Caco-2 (cell line): Measurements from ENCODE around the gene GPM6B. TPM values are rescaled to one million over a fixed set of nuclear protein-coding genes. Genes with fewer than 3 reads are reported as not detected.

Source experiments
- BruUV-seq: library from RNA; stranded (reverse); fragments of 400-500 nt; replicated peaks from 2 replicates; lab custom pipeline; 2021; lab: Mats Ljungman, UMichigan
- CTCF ChIA-PET: fragments of 300-600 bp; sonication (Branson Sonifier 250); formaldehyde crosslinking; loops from one replicate; lab custom pipeline; 2022; ENCODE audit warnings: antibody characterized with exemption; lab: Charles Lee
- POLR2A ChIA-PET: fragments of 300-600 bp; sonication (Branson Sonifier 250); formaldehyde crosslinking; loops from one replicate; lab custom pipeline; 2022; ENCODE audit warnings: antibody characterized with exemption; lab: Charles Lee
- DNase-seq, 2 experiments: peaks; one replicate each; pipeline versions ENCODE4 v3.0.0 to v3.0.0-alpha.2; 2020 to 2022
- H3K27me3 ChIP-seq: replicated peaks from 2 replicates; pipeline ENCODE4 v1.6.0; 2011; ENCODE audit warnings: low read length; ENCODE audit not compliant: control insufficient read depth, insufficient read depth
- H3K36me3 ChIP-seq: 2 replicates; pipeline ENCODE4 v1.5.1; 2011; ENCODE audit warnings: low read length; ENCODE audit not compliant: control insufficient read depth, insufficient read depth
- H3K4me1 ChIP-seq: fragments of 250-450 bp; sonication (Bioruptor Pico); 2 replicates; pipeline ENCODE4 v1.5.1; 2020; ENCODE audit warnings: mild to moderate bottlenecking
- H3K4me3 ChIP-seq: 2 replicates; pipeline ENCODE4 v1.5.1; 2011; ENCODE audit warnings: low read depth, mild to moderate bottlenecking, control low read depth, low read length
- H3K9me3 ChIP-seq: fragments of 250-450 bp; sonication (Bioruptor Pico); 2 replicates; pipeline ENCODE4 v1.5.1; 2020; ENCODE audit warnings: mild to moderate bottlenecking, moderate library complexity
- H3K27ac Mint-ChIP-seq: one replicate; pipeline ENCODE4 v1.8.0; 2022; ENCODE audit warnings: mixed read lengths; ENCODE audit not compliant: unreplicated experiment
- H3K27me3 Mint-ChIP-seq: one replicate; pipeline ENCODE4 v1.8.0; 2022; ENCODE audit warnings: mixed read lengths; ENCODE audit not compliant: insufficient read depth, unreplicated experiment
- H3K36me3 Mint-ChIP-seq: one replicate; pipeline ENCODE4 v1.8.0; 2022; ENCODE audit warnings: mild to moderate bottlenecking, mixed read lengths; ENCODE audit not compliant: insufficient read depth, unreplicated experiment
- H3K4me1 Mint-ChIP-seq: one replicate; pipeline ENCODE4 v1.8.0; 2022; ENCODE audit warnings: low read depth, mixed read lengths; ENCODE audit not compliant: unreplicated experiment
- H3K4me3 Mint-ChIP-seq: one replicate; pipeline ENCODE4 v1.8.0; 2022; ENCODE audit warnings: mild to moderate bottlenecking, moderate library complexity, mixed read lengths; ENCODE audit not compliant: unreplicated experiment
- H3K9me3 Mint-ChIP-seq: one replicate; pipeline ENCODE4 v1.8.0; 2022; ENCODE audit warnings: mixed read lengths; ENCODE audit not compliant: unreplicated experiment
- intact Hi-C: fragments of 100-400 bp; cut with micrococcal nuclease; formaldehyde crosslinking; loops from one replicate; pipeline ENCODE4 v1.10.0; 2022; ENCODE audit not compliant: unreplicated experiment
- total RNA-seq: library from RNA; stranded (reverse); gene quantifications from 2 replicates; pipeline ENCODE4 v1.2.3, GENCODE V29; 2022
- TF ChIP-seq, protein P1 (sequence below), 2 experiments: fragments of 200-600 bp in 1 of 2; IDR thresholded peaks; 1 replicate in 1 of 2; 2 replicates in 1 of 2; pipeline versions ENCODE4 v1.5.1 to v1.8.0; 2011 to 2022; ENCODE audit warnings: antibody characterized with exemption in 1 of 2, control low read depth in 1 of 2, inconsistent platforms in 1 of 2, low read depth in 1 of 2, low read length in 1 of 2, mild to moderate bottlenecking in 1 of 2, moderate library complexity in 1 of 2; ENCODE audit not compliant: insufficient read depth in 1 of 2, severe bottlenecking in 1 of 2, unreplicated experiment in 1 of 2

Gene GPM6B
- total RNA-seq, 1 experiment from 2014 or later, result 0.09 TPM

DNA sequence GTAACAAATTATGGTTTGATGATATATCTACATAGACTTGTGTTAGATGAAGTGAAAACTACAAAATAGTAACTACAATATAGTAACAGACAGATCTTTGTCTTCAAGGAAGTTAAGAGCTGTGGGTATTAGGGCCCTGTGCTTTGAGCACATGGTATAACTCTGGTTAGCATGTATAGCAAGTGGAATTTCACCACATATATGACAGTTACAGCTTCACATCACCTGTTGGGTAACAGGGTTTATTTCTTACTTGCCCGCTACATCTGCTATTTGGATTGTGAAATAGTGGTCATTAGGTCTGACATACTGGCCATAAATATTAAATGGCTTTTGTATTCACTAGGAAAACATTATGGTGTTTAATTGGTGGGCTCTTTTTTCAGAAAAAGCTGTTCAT is 62.1 kb downstream of the GPM6B start:
- Mint-ChIP-seq H3K4me3 (no peak overlapping the region), H3K27me3 (no peaks in the 10 kb centered on the region), H3K9me3 (no peaks in the 10 kb centered on the region), H3K4me1 (peaks cover 9% of the 10 kb centered on the region), H3K36me3 (peaks cover 42% of the 10 kb centered on the region), H3K27ac (no peak overlapping the region)
- TF ChIP-seq, protein P1, sequence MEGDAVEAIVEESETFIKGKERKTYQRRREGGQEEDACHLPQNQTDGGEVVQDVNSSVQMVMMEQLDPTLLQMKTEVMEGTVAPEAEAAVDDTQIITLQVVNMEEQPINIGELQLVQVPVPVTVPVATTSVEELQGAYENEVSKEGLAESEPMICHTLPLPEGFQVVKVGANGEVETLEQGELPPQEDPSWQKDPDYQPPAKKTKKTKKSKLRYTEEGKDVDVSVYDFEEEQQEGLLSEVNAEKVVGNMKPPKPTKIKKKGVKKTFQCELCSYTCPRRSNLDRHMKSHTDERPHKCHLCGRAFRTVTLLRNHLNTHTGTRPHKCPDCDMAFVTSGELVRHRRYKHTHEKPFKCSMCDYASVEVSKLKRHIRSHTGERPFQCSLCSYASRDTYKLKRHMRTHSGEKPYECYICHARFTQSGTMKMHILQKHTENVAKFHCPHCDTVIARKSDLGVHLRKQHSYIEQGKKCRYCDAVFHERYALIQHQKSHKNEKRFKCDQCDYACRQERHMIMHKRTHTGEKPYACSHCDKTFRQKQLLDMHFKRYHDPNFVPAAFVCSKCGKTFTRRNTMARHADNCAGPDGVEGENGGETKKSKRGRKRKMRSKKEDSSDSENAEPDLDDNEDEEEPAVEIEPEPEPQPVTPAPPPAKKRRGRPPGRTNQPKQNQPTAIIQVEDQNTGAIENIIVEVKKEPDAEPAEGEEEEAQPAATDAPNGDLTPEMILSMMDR (IDR thresholded peaks at IDR 0.05; ENCODE audit: insufficient read depth in 1 of 2, low read depth in 1 of 2, low read length in 1 of 2, severe bottlenecking in 1 of 2, unreplicated experiment in 1 of 2), result no peak
- H3K9me3 ChIP-seq, result no peaks in the 10 kb centered on the region
- CTCF ChIA-PET, result interaction anchor here (0.5 kb wide), 1 partner anchor 148 kb away, joined by 3 read pairs; no protein-coding TSS in a partner anchor
- peak in 1 of 2 experiments; percentile 20 for DNase-seq
- H3K36me3 ChIP-seq, result no peaks in the 10 kb centered on the region
- BruUV-seq, result no TSS peak
- POLR2A ChIA-PET, result interaction anchor here (2.2 kb wide), 1 partner anchor 20 kb away, joined by 9 read pairs; the partner anchor contains the start of genes OFD1 and TRAPPC2
- H3K4me3 ChIP-seq, result no peak overlapping the region
- no peaks in the 10 kb centered on the region for H3K27me3 ChIP-seq
- intact Hi-C loops, result loop anchor here (5.0 kb wide), 1 partner anchor 247 kb away; no protein-coding TSS in a partner anchor
- peaks cover 35% of the 10 kb centered on the region for H3K4me1 ChIP-seq

DNA sequence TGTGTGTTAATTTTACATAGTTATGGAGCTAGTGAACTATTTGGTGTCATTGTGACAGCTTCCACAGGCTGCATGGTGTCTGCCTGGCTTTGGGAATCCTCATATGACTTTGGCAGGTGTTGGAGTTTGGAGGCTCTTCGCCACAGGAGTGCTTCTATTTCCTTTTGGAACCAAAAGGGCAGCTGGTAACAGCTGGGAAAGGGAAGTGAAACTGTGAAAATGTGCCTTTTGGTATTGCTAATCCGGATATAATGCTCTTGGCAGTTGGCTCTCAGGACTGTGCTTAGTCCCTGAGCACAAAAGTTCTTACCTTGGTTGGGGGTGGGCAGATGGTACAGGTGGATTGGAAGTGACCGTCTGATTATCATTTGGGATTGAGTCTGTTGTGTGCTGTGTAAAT is 64.2 kb downstream of the GPM6B start:
- H3K27me3 ChIP-seq, result no peaks in the 10 kb centered on the region
- POLR2A ChIA-PET, result interaction anchor here (1.6 kb wide), 1 partner anchor 18 kb away, joined by 5 read pairs; the partner anchor contains the start of genes OFD1 and TRAPPC2
- H3K36me3 ChIP-seq, result no peaks in the 10 kb centered on the region
- peaks cover 35% of the 10 kb centered on the region for H3K4me1 ChIP-seq
- Mint-ChIP-seq H3K9me3 (no peaks in the 10 kb centered on the region), H3K36me3 (peaks cover 28% of the 10 kb centered on the region), H3K4me3 (peak overlapping the region; percentile 35), H3K27me3 (no peaks in the 10 kb centered on the region), H3K4me1 (peaks cover 11% of the 10 kb centered on the region), H3K27ac (peak overlapping the region; percentile 65)
- no TSS peak for BruUV-seq
- CTCF ChIA-PET, result no interaction called here
- TF ChIP-seq, protein P1 (IDR thresholded peaks at IDR 0.05; ENCODE audit: insufficient read depth in 1 of 2, low read depth in 1 of 2, low read length in 1 of 2, severe bottlenecking in 1 of 2, unreplicated experiment in 1 of 2), result no peak
- intact Hi-C loops, result loop anchor here (5.0 kb wide), 1 partner anchor 245 kb away; no protein-coding TSS in a partner anchor
- H3K4me3 ChIP-seq, result no peak overlapping the region
- H3K9me3 ChIP-seq, result no peaks in the 10 kb centered on the region
- no peak for DNase-seq

DNA sequence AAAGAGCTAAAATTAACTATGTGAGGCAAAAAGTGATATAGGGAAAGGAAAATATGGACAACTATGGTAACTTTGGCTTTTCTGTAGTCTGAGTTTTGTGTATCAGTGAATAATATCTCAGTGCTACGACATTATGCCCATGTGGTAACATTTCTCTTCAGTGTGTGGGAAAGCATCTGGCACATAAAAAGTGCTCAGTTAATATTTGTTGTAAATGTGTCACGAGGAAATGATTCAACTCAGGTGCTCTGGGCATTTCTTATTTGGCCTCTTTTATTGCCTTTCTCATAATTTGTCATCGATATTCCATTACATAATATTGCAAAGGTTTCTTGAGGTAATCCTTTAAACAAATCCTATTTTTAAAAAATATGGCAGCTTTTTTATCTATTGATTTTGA is 64.8 kb downstream of the GPM6B start:
- intact Hi-C loops, result loop anchor here (5.0 kb wide), 1 partner anchor 245 kb away; no protein-coding TSS in a partner anchor
- no TSS peak for BruUV-seq
- Histone ChIP-seq H3K4me3 (no peak overlapping the region), H3K36me3 (no peaks in the 10 kb centered on the region), H3K9me3 (no peaks in the 10 kb centered on the region), H3K27me3 (no peaks in the 10 kb centered on the region), H3K4me1 (peaks cover 35% of the 10 kb centered on the region)
- ChIA-PET CTCF (no interaction called here), POLR2A (interaction anchor here (1.6 kb wide), 1 partner anchor 18 kb away, joined by 5 read pairs; the partner anchor contains the start of genes OFD1 and TRAPPC2)
- Mint-ChIP-seq H3K27ac (no peak overlapping the region), H3K36me3 (peaks cover 26% of the 10 kb centered on the region), H3K4me3 (no peak overlapping the region), H3K27me3 (no peaks in the 10 kb centered on the region), H3K9me3 (no peaks in the 10 kb centered on the region), H3K4me1 (peaks cover 16% of the 10 kb centered on the region)
- TF ChIP-seq, protein P1 (IDR thresholded peaks at IDR 0.05; ENCODE audit: insufficient read depth in 1 of 2, low read depth in 1 of 2, low read length in 1 of 2, severe bottlenecking in 1 of 2, unreplicated experiment in 1 of 2), result no peak
- DNase-seq, result no peak
